Activated CD4-positive, alpha-beta T cell treated with anti-CD3 and anti-CD28 coated beads, Interleukin-2, Interleukin-4, amounts not matched to agents 100 ng/mL and 50 ng/mL, durations not matched to agents 16 hours and 8 hours (primary cell): ENCODE measurements around the gene UST.

ENCODE experiments used
- DNase-seq: peaks from one replicate; pipeline ENCODE4 v3.0.0-alpha.2; 2020; ENCODE audit warnings: low spot score

UST gene

DNA sequence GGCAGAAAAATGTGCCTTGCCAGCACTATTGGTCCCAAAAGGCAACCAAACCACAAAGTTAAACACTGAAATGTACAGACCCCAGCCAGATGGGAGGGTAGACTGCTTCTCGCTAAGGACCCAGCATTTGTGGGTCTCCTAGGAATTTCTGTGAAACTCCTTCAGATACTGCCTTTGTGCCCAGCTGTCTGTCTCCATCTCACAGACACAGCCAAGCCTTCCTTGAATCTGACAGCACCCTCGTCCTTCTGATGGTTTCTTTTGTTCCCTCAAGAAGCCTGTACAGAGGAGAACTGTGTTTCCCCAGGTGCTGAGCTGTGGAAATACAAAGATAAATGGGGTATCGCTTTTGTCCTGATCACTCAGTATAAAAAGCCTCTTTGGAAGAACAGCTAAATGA is 316.6 kb downstream of the UST start:
- DNase-seq = no peak

DNA sequence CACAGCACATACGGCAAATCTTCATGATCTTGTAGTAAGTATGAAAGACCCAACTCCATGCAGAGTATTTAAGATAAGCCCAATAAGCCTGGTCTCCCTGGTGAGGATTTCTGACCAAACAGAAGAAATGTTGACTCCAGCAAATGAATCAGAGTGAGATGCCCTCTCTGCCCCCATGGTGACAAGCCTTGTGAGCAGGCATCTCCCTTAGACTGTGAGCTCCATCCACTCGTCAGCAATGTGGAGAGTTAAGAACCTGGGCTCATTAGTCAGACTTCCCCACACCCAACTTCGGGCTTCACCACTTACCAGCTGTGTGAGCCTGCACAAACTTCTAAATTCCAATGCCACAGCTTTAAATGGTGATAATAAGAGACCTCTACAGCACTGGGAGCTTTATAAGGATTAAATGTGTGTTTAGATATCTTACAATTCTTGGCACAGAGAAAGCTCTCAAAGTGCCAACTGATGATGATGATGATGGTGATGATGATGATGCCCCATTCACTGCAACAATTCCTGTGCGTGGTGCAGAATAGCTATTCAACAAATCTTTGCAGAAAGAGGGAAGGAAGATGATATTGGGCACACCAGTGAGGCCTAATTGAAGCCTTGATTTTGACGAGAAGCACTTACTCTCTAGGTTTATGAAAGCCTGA is 317.3 kb downstream of the UST start:
- no peak for DNase-seq

DNA sequence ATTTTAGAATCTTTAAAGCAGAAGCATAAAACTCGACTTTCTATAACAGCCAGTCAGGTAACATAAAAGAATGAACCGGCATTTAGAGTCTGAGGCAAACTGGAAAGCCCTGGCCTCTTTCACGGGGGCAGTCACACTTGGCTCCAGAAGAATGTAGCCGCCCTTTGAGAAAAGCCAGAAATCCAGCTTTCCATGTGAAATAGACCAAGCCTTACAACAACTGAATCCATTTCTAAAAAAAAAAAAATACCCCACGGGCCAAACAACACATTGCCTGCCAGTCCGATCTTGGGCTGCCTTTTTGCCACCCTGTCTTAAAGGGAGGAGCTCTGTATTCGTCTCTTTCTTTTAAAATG is 317.8 kb downstream of the UST start:
- DNase-seq = no peak

DNA sequence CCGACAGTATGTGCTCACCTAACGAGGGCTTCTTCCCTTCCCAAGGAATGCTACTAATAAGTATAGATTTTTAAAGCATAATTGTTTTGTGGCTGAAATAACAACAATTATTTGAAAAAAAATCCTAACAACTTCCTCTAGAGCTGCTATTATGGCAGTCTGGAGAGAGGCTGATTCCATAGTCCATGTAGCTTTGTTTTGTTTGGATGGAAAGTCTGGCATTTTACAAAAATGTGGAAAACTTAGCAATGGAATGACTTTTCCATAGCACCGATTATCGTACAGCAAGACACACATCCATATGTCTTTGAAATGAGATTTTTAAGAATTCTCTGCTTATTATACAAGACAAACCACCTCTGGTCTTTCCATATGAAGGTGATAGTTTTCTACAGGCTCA is 318.3 kb downstream of the UST start:
- DNase-seq = no peak

DNA sequence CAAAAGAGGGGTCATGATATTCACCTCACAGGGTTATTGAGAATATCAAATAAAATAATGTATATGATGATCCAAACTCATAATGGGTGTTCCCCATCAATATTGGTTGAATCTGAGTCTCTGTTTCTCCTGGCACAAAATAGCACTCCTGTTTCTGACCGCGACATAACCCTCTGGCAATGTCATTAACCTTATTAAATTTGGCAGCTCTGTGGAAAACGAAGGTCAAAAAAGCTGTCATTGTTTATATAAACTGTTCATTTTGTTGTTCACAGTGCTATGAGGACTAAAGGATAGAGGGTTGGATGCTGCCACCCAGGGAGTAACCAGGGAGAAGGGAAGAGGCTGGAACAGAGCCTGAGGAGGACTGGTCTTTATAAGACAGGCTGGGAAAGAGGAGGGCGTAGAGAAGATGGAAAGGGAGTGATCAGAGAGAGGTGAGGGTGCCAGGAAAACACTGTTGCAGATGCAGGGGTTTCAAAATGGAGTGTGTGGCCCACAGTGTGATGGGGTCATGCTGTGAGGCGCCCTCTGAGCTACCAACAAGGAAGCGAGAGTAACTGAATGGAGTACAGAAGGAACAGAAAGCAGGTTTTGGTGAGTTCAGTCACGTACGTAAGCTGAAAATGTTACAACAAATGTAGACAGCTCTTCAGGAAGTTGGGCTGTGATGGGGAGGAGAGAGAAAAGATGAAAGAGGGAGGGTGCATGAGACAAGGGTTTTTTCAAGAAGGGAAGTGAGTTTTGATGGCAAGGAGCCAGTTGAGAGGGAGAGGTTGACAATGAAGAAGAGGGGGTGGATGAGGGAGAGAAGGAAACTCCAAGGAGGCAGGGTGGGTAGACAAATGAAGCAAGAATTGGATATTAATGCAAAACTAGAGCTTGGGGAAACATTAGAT is 319.1 kb downstream of the UST start:
- DNase-seq = peak; percentile 40

DNA sequence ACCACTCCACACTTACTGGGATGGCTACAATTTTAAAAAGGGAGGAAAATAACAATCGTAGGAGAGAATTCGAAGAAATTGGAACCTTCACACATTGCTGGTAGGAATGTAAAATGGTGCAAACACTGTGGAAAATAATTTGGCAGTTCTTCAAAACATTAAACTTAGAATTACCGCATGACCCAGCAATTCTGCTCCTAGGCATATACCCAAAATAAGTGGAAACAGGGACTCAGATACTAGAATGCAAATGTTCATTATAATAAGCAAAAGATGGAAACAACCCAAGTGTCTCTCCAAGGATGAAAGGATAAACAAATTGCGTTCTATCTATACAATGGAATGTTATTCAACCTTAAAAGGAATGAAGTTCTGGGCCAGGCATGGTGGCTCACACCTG is 325.2 kb downstream of the UST start:
- no peak for DNase-seq

DNA sequence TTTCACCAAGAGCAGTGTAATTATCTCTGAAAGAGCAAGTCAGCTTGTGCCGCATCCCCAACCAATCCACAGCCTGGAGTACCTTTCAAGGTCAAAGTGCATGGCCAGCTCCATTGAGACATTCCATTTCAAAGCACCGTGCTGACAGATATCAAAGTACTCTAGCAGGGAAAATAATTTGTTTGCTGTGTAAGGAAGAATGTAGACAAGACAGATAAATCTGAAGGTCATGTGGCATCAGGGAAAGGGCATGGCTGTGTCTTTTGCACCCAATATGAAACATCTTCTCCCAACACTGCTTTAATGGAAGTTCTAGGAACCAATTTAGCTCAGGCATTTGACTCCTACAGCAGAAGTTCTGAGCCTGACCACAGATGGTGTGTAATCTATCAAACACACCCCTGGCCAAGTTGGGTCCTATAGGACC is 328.0 kb downstream of the UST start:
- DNase-seq = no peak

DNA sequence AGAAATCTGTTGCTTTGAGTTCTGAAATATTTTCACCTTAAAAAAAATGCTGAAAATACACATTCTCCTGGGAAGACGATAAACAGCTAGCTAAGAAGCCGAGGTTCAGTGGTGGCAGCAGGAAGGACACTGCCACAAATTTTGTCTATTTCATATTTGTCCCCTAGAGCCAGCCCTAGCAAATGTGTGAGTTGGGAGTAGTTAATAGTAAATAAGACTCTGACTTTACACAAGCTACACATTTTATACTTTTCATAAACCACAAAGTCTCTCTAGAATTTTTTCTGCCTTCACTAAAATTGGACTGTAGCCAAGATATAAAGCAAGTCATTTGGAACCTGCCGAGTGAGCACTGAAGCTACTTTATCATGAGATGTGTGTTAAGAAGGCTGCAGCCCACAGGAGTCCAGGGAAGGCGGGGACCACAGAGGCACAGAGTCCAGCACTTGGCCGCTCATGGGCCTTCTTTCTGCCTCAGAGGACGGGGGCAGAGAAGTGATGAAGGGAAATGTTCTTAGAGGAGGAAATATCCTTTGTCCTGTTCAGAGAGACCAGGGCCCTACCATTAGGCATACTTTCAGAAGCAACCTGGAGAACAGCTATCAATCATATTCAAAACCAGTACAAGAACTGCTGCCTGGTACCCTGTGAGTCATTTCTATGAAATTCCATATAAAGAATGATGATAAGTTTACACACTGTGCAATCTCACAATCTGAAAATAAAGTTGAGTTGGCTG is 329.0 kb downstream of the UST start:
- no peak for DNase-seq

DNA sequence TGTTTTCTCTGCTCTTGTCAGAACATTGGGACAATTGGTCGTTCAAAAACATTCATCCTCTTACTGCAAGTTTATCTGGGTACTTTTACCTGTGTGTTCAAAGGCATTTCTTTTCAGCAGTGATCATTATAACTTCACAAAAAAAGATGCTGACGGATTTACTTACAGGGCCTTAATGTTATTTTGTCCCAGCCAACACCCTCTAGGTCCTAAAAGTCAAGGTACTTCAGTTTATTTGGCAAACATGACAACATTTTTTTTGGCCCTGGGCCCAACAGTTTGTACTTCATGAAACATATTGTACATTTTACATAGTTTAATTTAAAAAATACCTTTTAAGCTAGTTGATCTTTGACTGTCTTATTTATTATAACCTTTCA is 329.5 kb downstream of the UST start:
- DNase-seq = no peak

DNA sequence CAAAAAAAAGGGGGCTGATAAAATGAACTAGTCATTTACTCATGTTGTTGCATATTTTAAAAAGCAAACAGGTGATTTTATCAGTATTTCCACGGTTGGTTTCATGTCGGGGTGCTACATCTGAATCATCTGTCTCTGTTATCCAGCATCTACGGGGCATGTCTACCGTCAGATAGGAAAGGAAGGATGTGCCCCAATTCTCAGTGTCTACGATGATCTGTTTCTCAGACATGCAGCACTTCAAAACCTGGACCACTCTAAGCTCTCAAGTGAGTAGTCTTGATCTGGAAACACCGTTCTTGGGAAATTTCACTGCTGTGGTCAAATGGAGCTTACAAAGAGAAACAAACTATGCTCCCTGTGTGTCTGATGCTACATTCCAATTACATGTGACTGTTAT is 330.4 kb downstream of the UST start:
- DNase-seq = peak; percentile 58

DNA sequence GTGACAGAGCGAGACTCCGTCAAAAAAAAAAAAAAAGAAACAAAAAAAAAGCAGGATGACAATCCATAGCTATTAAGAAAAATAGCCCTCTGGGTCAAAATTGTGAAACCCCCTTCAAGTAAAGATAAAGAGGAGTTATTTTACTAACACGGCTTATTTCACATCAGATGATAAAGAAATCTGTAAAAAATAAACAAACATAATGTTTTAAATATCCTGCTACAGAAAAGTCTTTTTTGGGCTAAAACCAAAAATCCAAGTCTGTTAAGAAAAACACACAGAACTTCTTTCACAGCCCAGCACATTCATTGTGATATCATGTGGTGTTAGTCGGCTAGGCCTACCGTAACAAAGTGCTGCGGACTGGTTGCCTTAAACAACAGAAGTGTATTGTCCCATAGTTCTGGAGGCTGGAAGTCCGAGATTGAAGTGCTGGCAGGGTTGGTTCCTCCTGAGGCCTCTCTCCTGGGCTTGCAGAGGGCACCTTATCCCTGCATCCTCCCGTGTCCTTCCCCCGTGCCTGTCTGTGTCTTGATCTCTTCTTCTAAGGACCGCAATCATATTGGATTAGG is 331.5 kb downstream of the UST start:
- DNase-seq = no peak

DNA sequence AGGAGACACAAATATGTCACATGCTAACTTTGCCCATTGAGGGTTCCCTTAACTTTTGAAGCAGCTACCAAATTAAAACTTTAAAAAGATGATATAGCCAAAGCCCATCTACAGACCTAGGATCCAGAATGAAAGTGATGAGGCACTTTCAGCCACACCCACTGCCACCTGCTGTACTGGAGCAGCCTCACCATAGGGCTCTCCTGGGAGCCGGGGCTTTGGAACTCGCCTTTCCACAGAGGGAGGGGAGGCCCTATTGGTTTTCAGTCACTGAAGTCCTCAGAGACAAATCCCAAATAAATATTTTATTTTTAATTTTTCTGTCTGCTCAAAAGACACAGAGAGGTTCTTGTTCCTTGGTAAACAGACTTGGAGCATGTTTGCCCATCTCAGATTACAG is 332.6 kb downstream of the UST start:
- no peak for DNase-seq

DNA sequence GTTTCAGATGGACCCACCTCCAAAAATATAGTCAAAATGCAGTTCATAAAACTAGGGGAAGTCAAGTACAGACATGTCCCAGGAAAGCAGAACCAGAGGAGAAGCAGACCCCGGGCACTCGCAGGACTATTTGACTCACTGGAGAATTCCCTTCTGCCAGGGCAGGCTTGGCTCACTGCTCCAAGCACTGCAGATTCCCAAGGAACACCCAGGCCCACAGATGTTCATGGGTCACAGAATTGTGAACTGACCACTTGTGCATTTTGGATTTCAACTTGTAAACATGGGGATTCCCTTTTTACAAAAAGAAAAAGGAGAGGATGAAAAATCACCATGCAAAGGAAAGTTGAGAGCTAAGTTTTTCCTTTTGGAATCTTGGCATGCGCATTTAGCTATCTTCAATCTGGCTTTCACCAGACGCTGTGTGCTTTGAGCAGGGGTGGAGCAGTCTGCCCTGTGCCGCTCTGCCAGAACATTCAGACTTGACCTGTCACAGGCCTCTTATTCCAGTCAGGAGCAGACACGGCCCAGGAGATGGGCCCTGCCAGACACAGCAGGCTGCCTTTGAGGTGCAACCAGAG is 333.2 kb downstream of the UST start:
- no peak for DNase-seq

DNA sequence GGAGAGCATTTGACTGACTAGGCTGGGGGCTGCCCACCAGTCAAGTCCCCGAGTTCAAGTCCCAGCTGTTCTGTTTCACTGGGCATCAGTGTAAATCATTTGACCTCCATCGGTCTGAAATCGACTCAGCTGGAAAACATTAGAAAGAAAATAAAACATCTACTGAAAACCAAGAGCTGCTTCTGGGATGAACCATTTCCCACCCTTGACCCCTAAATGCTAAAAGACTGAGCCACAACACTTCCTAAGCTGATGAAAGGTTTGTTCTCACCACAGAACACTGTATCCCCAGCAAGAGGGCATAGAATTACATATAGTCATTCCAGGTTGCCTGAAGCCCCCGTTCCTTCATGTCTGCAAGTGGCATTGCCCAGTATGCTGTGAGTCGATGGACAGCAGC is 333.7 kb downstream of the UST start:
- DNase-seq = no peak

DNA sequence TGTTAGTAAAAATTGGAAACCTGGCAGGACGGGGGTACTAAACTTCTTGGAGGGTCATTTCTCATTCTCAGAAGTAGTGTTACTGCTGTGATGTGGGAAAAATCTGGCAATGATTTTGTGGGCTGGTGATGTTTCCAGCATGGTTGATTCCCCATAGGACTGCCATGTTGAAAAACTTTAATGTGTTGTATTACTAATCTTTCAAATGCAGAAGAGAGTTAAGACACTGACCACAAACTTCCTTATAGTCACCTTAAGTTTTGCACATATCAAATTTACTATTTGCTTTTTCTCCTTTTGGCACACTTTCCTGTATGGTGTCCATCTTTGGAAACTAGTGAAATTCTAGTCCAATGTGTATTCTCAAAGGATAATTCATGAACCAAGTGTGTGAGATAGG is 334.5 kb downstream of the UST start:
- no peak for DNase-seq

DNA sequence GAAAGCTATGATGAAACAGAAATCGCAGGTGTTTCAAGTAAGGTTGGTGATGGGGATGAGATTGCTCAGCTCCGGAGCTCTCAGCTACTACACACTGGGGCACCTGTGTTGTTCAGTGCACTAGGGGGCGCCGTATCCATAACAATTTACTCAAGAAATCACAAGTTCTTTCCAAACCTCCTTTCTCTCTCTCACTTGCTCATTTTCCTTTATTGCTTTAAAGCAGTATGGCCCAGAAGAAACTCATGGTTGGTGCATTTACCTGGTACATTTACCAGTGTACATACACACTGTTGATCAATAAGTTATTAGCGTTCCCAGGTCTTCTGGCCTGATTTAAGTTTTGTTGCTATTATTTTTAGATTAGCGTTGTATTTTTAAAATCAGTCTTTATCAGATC is 335.5 kb downstream of the UST start:
- peak; percentile 94 for DNase-seq

DNA sequence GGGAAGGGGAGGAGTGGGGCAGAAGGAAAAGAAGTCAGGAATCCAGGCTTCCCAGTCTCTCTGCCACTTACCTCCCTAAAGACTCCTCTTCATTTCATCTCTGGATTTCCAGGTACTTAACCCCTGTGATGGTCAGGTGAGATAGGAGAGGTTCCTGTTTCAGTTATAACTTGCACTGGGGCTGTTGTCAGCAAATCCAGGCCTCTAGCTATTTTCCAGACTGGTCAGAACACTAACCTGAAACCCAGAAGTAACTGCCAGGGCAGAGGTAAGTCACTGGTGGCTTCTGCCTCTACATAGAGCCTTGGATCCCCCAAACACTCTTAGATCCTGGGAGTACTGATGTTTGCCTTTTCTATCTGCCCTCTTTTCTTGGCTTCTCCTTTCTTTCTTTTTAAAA is 337.2 kb downstream of the UST start:
- DNase-seq = no peak

DNA sequence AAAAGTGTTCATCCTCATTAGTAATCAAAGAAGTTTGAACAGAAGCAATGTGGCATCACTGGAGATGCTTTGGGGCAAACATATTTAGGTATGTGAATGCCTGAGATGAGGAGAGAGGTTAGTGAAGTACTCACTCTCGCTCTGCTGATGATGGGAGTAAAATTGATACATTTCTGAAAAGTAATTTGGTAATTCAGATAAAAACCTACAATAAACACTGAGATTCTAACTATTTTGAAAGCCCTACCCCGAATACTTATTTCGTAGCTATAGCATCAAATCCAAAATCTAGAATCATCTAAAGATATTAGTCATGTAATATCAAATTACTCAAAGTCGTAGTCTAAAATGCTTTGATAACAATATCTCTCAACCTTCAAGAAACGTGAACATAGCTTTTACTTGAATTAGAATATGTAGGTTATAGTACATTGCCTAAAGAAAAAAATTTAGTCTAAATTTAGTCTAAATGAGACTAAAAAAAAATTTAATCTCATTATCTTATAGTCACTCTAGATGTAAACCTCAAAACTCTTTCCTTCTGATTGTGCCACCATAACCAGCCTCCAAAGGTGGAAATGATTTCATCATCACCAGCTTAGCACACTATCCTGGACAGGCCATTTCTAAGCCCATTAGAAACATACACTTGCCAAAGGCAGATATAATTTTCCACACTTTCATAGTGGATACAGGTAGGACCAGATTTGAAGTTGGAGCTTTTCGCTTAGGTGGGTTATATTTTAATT is 338.2 kb downstream of the UST start:
- DNase-seq = peak; percentile 67

DNA sequence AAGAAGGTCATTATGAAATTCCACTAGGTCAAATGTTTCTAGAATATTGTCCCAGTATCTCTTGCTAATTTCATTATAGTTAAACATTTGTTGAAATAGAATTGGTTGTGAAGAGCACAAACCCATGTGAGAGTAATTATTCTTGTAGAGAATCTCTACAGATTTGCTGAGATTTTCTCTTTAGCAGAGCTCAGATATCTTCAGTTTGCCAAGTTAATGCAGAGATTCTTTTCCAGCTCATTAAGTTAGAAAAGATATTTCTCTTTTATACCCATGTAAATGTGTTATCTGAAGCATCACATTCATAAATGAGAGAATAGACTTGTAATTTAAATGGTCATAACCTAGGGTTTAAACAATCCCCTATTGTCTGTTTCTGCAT is 338.7 kb downstream of the UST start:
- no peak for DNase-seq

DNA sequence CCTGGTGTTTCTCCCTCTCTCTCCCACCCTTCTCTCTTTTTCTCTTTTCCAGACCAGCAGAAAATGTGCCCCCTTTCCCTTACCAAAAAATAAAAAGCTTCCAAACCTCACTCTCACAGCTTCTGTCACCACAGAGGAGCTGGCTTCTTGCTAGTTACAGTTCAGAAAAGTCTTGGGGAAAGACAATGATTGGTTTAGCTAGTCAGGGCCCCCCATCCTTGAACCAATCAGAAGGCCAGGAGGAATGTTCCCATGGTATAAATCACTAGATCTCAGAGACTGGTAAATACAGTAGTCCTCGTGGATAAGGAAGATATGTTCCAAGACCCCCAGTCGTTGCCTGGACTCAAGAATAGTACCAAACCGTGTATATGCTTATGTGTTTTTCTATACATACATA is 339.5 kb downstream of the UST start:
- DNase-seq = no peak

DNA sequence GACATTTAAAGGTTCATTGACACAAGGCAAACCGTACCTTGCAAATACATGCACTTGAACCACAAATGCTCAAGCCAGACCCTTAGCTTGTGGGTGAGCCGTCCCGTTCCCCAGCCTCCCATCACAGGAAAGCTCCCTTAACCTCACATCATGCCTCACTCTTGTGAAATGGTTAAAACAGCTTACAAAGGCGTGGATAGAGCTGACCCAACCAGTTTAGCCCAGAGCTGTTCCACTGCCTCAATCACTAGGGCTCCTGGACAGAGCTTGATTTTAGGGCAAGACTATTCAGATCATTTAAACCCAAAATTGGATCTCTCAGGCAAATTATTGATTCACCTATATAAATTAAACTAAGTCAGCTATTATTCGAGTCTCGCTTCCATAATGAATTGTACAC is 341.1 kb downstream of the UST start:
- DNase-seq = no peak

DNA sequence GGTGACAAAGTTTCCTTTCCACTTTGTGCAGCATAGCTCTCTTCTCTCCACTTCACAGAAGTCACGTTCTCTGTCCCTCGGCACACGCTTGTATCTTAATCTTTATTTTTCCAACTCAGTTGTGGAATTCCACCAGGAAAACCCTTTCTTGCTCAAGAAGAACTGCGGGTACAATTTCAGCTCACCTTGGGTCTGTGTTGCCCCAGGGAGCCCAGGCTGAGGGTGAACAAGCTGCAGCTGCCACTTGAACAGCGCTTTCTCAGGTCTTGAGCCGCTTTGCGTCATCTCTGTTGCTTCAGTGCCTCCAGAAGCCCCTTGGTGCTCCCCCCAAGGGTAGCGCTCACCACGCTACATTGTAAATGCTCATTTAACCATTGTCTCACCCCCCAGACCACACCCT is 341.5 kb downstream of the UST start:
- no peak for DNase-seq
